Nephron (organoid): ENCODE data around the gene EMSY.

Experiments
- H3K27ac Mint-ChIP-seq, 3 experiments: 2 replicates each; pipeline ENCODE4 v1.8.0; 2020; ENCODE audit warnings: mixed read lengths in 3 of 3, mild to moderate bottlenecking in 2 of 3, moderate library complexity in 1 of 3
- H3K27me3 Mint-ChIP-seq: 2 replicates; pipeline ENCODE4 v1.8.0; 2021; ENCODE audit warnings: low read depth, mild to moderate bottlenecking, moderate library complexity, mixed read lengths
- H3K36me3 Mint-ChIP-seq: 2 replicates; pipeline ENCODE4 v1.8.0; 2020; ENCODE audit warnings: low read depth, mixed read lengths
- H3K4me1 Mint-ChIP-seq: 2 replicates; pipeline ENCODE4 v1.8.0; 2020; ENCODE audit warnings: mixed read lengths
- H3K4me3 Mint-ChIP-seq, 3 experiments: 2 replicates each; pipeline ENCODE4 v1.8.0; 2020; ENCODE audit warnings: mild to moderate bottlenecking in 3 of 3, mixed read lengths in 3 of 3, moderate library complexity in 2 of 3
- H3K9me3 Mint-ChIP-seq: 2 replicates; pipeline ENCODE4 v1.8.0; 2020; ENCODE audit warnings: mixed read lengths
- CTCF ChIP-seq, 3 experiments: fragments of 200-600 bp; sonication (generic); IDR thresholded peaks; one replicate each; pipeline ENCODE4 v1.5.0; 2021; ENCODE audit warnings: antibody characterized with exemption in 3 of 3; ENCODE audit not compliant: unreplicated experiment in 3 of 3

EMSY gene

GRCh38 chr11:76406359-76406758, 38.5 kb upstream of the EMSY start:
- peaks cover 11% of the 10 kb centered on the region for H3K27me3 Mint-ChIP-seq

GRCh38 chr11:76408171-76408965, 36.5 kb upstream of the EMSY start:
- peaks cover 16% of the 10 kb centered on the region for H3K27me3 Mint-ChIP-seq
- H3K9me3 Mint-ChIP-seq = no peaks in the 10 kb centered on the region
- H3K4me3 Mint-ChIP-seq = peak overlapping the region in 1 of 3 experiments; percentile 6
- peaks cover 45% of the 10 kb centered on the region for H3K4me1 Mint-ChIP-seq
- peaks cover 5% of the 10 kb centered on the region for H3K36me3 Mint-ChIP-seq
- H3K27ac Mint-ChIP-seq = peak overlapping the region; percentile 34 to 82 (median 62)
- no peak for TF ChIP-seq CTCF (IDR thresholded peaks at IDR 0.05; ENCODE audit: unreplicated experiment in 3 of 3)

More at GRCh38 chr11:76406359-76406758, 38.5 kb upstream of the EMSY start:
- Mint-ChIP-seq H3K27ac (no peak overlapping the region), H3K9me3 (no peaks in the 10 kb centered on the region), H3K4me3 (no peak overlapping the region), H3K4me1 (peaks cover 32% of the 10 kb centered on the region), H3K36me3 (peaks cover 5% of the 10 kb centered on the region)
- TF ChIP-seq CTCF (IDR thresholded peaks at IDR 0.05; ENCODE audit: unreplicated experiment in 3 of 3) = no peak

GRCh38 chr11:76410851-76411357, 33.9 kb upstream of the EMSY start:
- TF ChIP-seq CTCF (IDR thresholded peaks at IDR 0.05; ENCODE audit: unreplicated experiment in 3 of 3) = no peak
- Mint-ChIP-seq H3K36me3 (no peaks in the 10 kb centered on the region), H3K9me3 (no peaks in the 10 kb centered on the region), H3K4me3 (peak overlapping the region; percentile 23 to 31 (median 28)), H3K4me1 (peaks cover 45% of the 10 kb centered on the region), H3K27ac (peak overlapping the region; percentile 58 to 83 (median 58)), H3K27me3 (peaks cover 16% of the 10 kb centered on the region)

- peaks cover 26% of the 10 kb centered on the region for H3K4me1 Mint-ChIP-seq
- H3K27me3 Mint-ChIP-seq = peaks cover 13% of the 10 kb centered on the region
- H3K27ac Mint-ChIP-seq = no peak overlapping the region
- no peaks in the 10 kb centered on the region for H3K36me3 Mint-ChIP-seq
- TF ChIP-seq CTCF (IDR thresholded peaks at IDR 0.05; ENCODE audit: unreplicated experiment in 3 of 3) = no peak
- H3K4me3 Mint-ChIP-seq = no peak overlapping the region
- H3K9me3 Mint-ChIP-seq = peaks cover 4% of the 10 kb centered on the region
These were observed 29.7 kb upstream of the EMSY start for GRCh38 chr11:76415073-76415472.

- H3K4me1 Mint-ChIP-seq = no peaks in the 10 kb centered on the region
- peaks cover 4% of the 10 kb centered on the region for H3K9me3 Mint-ChIP-seq
- peaks cover 6% of the 10 kb centered on the region for H3K27me3 Mint-ChIP-seq
- H3K27ac Mint-ChIP-seq = no peak overlapping the region
- TF ChIP-seq CTCF (IDR thresholded peaks at IDR 0.05; ENCODE audit: unreplicated experiment in 3 of 3) = no peak
- no peak overlapping the region for H3K4me3 Mint-ChIP-seq
- no peaks in the 10 kb centered on the region for H3K36me3 Mint-ChIP-seq
These were observed 24.9 kb upstream of the EMSY start for GRCh38 chr11:76419896-76420295.

GRCh38 chr11:76424379-76424778, 20.4 kb upstream of the EMSY start:
- no peak overlapping the region for H3K4me3 Mint-ChIP-seq
- H3K4me1 Mint-ChIP-seq = peaks cover 13% of the 10 kb centered on the region
- peaks cover 1% of the 10 kb centered on the region for H3K9me3 Mint-ChIP-seq
- no peaks in the 10 kb centered on the region for H3K36me3 Mint-ChIP-seq
- no peak overlapping the region for H3K27ac Mint-ChIP-seq
- no peak for TF ChIP-seq CTCF (IDR thresholded peaks at IDR 0.05; ENCODE audit: unreplicated experiment in 3 of 3)
- peaks cover 6% of the 10 kb centered on the region for H3K27me3 Mint-ChIP-seq
